A673 (cell line): ENCODE results near the gene B4GALNT3. TPM values are rescaled to one million over a fixed set of nuclear protein-coding genes. Genes with fewer than 3 reads are reported as not detected.

Experiments
- BruUV-seq: library from RNA; stranded (reverse); fragments of 400-500 nt; replicated peaks from 2 replicates; lab custom pipeline; 2021; lab: Mats Ljungman, UMichigan
- CTCF ChIA-PET: fragments of 300-600 bp; sonication (Branson Sonifier 250); formaldehyde crosslinking; loops from one replicate; lab custom pipeline; 2022; ENCODE audit warnings: antibody characterized with exemption; lab: Charles Lee
- POLR2A ChIA-PET: fragments of 300-600 bp; sonication (Branson Sonifier 250); formaldehyde crosslinking; loops from one replicate; lab custom pipeline; 2022; ENCODE audit warnings: antibody characterized with exemption; ENCODE audit not compliant: low non-redundant PET; lab: Charles Lee
- DNase-seq: peaks from one replicate; pipeline ENCODE4 v3.0.0-alpha.2; 2015; ENCODE audit warnings: low spot score
- H3K27ac ChIP-seq: fragments of 200-600 bp; sonication (generic); 2 replicates; pipeline ENCODE4 v1.5.1; 2016; ENCODE audit warnings: mixed run types, low read depth, mild to moderate bottlenecking, mixed read lengths, antibody characterized with exemption, low read length; ENCODE audit not compliant: poor library complexity, severe bottlenecking
- H3K27me3 ChIP-seq: fragments of 200-600 bp; sonication (generic); replicated peaks from 2 replicates; pipeline ENCODE4 v1.6.1; 2017; ENCODE audit warnings: mixed run types, low read depth, mild to moderate bottlenecking, mixed read lengths, antibody characterized with exemption, low read length; ENCODE audit not compliant: insufficient read depth, poor library complexity
- H3K36me3 ChIP-seq: fragments of 200-600 bp; sonication (generic); 2 replicates; pipeline ENCODE4 v1.6.1; 2016; ENCODE audit warnings: mixed run types, mild to moderate bottlenecking, mixed read lengths, antibody characterized with exemption, low read length; ENCODE audit not compliant: insufficient read depth, poor library complexity, severe bottlenecking
- H3K4me1 ChIP-seq: fragments of 200-600 bp; sonication (generic); 2 replicates; pipeline ENCODE4 v1.6.1; 2017; ENCODE audit warnings: mixed run types, mild to moderate bottlenecking, mixed read lengths, antibody characterized with exemption, low read length; ENCODE audit not compliant: insufficient read depth, poor library complexity, severe bottlenecking
- H3K4me3 ChIP-seq: fragments of 200-600 bp; sonication (generic); 2 replicates; pipeline ENCODE4 v1.5.1; 2016; ENCODE audit warnings: low read depth, mixed run types, mild to moderate bottlenecking, mixed read lengths, low read length; ENCODE audit not compliant: poor library complexity, severe bottlenecking
- H3K9me3 ChIP-seq: fragments of 200-600 bp; sonication (generic); 2 replicates; pipeline ENCODE4 v1.6.1; 2016; ENCODE audit warnings: mixed run types, low read depth, mild to moderate bottlenecking, mixed read lengths, antibody characterized with exemption, low read length; ENCODE audit not compliant: poor library complexity, severe bottlenecking
- CTCF ChIP-seq: fragments of 300-800, 200-600 bp; sonication (generic); conservative IDR thresholded peaks from 2 replicates; pipeline ENCODE4 v1.5.1; 2017; ENCODE audit warnings: low read depth, mild to moderate bottlenecking, antibody characterized with exemption, low read length, moderate library complexity, mixed read lengths
- EZH2 ChIP-seq: fragments of 200-600 bp; sonication (generic); IDR thresholded peaks from 2 replicates; pipeline ENCODE4 v1.6.1; 2017; ENCODE audit warnings: borderline replicate concordance, low read depth, mild to moderate bottlenecking, mixed read lengths, antibody characterized with exemption, low read length; ENCODE audit not compliant: poor library complexity, severe bottlenecking
- intact Hi-C: fragments of 100-400 bp; cut with micrococcal nuclease; formaldehyde crosslinking; loops from one replicate; pipeline ENCODE4 v1.10.0; 2022; ENCODE audit not compliant: unreplicated experiment
- total RNA-seq: library from RNA; stranded (reverse); gene quantifications from 2 replicates; pipeline ENCODE4 v1.2.3, GENCODE V29; 2021

Gene B4GALNT3
- total RNA-seq, 1 experiment from 2014 or later: 19.4 TPM

GRCh38 chr12:546920-547845, 87.4 kb downstream of the B4GALNT3 start:
- H3K4me3 ChIP-seq: no peak overlapping the region
- H3K27ac ChIP-seq: no peak overlapping the region
- POLR2A ChIA-PET: no interaction called here
- intact Hi-C loops: loop anchor here (1.0 kb wide), 1 partner anchor 105 kb away; no protein-coding TSS in a partner anchor
- peak; percentile 86 for DNase-seq
- CTCF ChIA-PET: interaction anchor here (0.6 to 1.2 kb wide), 3 partner anchors 88 to 105 kb away, joined by 3 to 4 read pairs (median 3); partner anchors contain the start of gene B4GALNT3
- H3K27me3 ChIP-seq: no peaks in the 10 kb centered on the region
- TF ChIP-seq EZH2 (no peak), CTCF (peak; percentile 99)
- no TSS peak for BruUV-seq
- no peaks in the 10 kb centered on the region for H3K9me3 ChIP-seq
- peaks cover 6% of the 10 kb centered on the region for H3K4me1 ChIP-seq
- H3K36me3 ChIP-seq: peaks cover under 1% of the 10 kb centered on the region

- CTCF ChIA-PET: interaction anchor here (0.9 to 1.2 kb wide), 3 partner anchors 93 to 105 kb away, joined by 3 to 4 read pairs (median 3); no protein-coding TSS in a partner anchor
- DNase-seq: no peak
- Histone ChIP-seq H3K4me3 (no peak overlapping the region), H3K9me3 (no peaks in the 10 kb centered on the region), H3K36me3 (peaks cover 2% of the 10 kb centered on the region), H3K27ac (no peak overlapping the region), H3K4me1 (no peaks in the 10 kb centered on the region), H3K27me3 (no peaks in the 10 kb centered on the region)
- BruUV-seq: no TSS peak
- intact Hi-C loops: loop anchor here (1.0 kb wide), 1 partner anchor 106 kb away; no protein-coding TSS in a partner anchor
- POLR2A ChIA-PET: no interaction called here
- TF ChIP-seq CTCF (no peak), EZH2 (no peak)
Measured at GRCh38 chr12:547883-548470, 88.2 kb downstream of the B4GALNT3 start.

GRCh38 chr12:549476-550082, 89.8 kb downstream of the B4GALNT3 start:
- intact Hi-C loops: no loop called here
- POLR2A ChIA-PET: no interaction called here
- CTCF ChIA-PET: interaction anchor here (0.6 kb wide), 1 partner anchor 14 kb away, joined by 4 read pairs; no protein-coding TSS in a partner anchor

More at GRCh38 chr12:549476-550082, 89.8 kb downstream of the B4GALNT3 start:
- no TSS peak for BruUV-seq
- no peak overlapping the region for H3K27ac ChIP-seq
- TF ChIP-seq CTCF (no peak), EZH2 (no peak)
- peaks cover 2% of the 10 kb centered on the region for H3K36me3 ChIP-seq
- no peaks in the 10 kb centered on the region for H3K9me3 ChIP-seq
- no peak overlapping the region for H3K4me3 ChIP-seq
- DNase-seq: no peak
- H3K4me1 ChIP-seq: no peaks in the 10 kb centered on the region
- H3K27me3 ChIP-seq: no peaks in the 10 kb centered on the region
